Osteocyte (in vitro differentiated cells): ENCODE measurements around the gene TRUB1. TPM values are rescaled to one million over a fixed set of nuclear protein-coding genes. Genes with fewer than 3 reads are reported as not detected.

Source experiments
- DNase-seq: peaks from one replicate; pipeline ENCODE4 v3.0.0; 2021; ENCODE audit warnings: mixed read lengths; ENCODE audit not compliant: unreplicated experiment; ENCODE audit errors: extremely low spot score
- H3K27ac Mint-ChIP-seq: one replicate; pipeline ENCODE4 v1.8.0; 2021; ENCODE audit warnings: mild to moderate bottlenecking, mixed read lengths; ENCODE audit not compliant: unreplicated experiment
- H3K27me3 Mint-ChIP-seq: one replicate; pipeline ENCODE4 v1.8.0; 2021; ENCODE audit warnings: mixed read lengths; ENCODE audit not compliant: unreplicated experiment
- H3K36me3 Mint-ChIP-seq: one replicate; pipeline ENCODE4 v1.8.0; 2021; ENCODE audit warnings: mixed read lengths; ENCODE audit not compliant: unreplicated experiment
- H3K4me1 Mint-ChIP-seq: one replicate; pipeline ENCODE4 v1.8.0; 2021; ENCODE audit warnings: mixed read lengths; ENCODE audit not compliant: unreplicated experiment
- H3K4me3 Mint-ChIP-seq: one replicate; pipeline ENCODE4 v1.8.0; 2021; ENCODE audit warnings: mild to moderate bottlenecking, moderate library complexity, mixed read lengths; ENCODE audit not compliant: unreplicated experiment
- H3K9me3 Mint-ChIP-seq: one replicate; pipeline ENCODE4 v1.8.0; 2021; ENCODE audit warnings: mixed read lengths; ENCODE audit not compliant: unreplicated experiment
- total RNA-seq: library from RNA; stranded (reverse); gene quantifications from 2 replicates; pipeline ENCODE4 v1.2.1, GENCODE V29; 2021
- TF ChIP-seq, protein P1 (sequence below): fragments of 200-600 bp; sonication (generic); IDR thresholded peaks from 2 replicates; pipeline ENCODE4 v1.5.0; 2021; ENCODE audit warnings: antibody characterized with exemption, mild to moderate bottlenecking, moderate library complexity

TRUB1 gene
- total RNA-seq, 1 donor from 2014 or later = 15.9 TPM

DNA sequence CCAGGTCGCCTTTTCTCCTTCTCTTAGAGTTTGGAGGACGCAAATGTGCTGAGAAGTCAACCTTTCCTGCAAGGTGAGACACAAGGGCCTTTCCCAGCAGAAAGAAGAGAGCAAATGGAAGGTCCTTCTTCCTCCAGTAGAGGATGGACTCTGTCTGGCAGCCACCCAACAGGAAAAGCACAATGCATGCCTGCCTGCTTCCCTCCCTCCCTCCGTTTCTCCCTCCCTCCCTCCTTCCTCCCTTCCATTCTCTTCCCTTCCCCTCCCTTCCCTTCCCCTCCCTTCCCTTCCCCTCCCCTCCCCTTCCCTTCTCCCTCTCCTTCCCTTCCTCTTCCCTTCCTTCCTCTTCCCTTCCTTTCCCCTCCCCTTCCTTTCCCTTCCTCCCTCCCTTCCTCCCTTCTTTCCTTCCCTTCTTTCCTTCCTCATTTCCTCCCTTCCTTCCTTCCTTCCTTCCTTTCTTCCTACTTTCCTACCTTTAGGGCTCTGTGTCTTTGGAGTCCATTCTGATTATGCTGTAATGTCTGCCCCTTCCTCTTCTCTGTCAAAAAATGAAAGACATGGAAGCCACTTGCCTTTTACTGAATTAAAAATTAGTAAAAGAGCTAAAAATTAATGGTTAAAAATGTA lies 66.4 kb downstream of the TRUB1 start:
- Mint-ChIP-seq H3K9me3 (no peaks in the 10 kb centered on the region), H3K27me3 (peaks cover 3% of the 10 kb centered on the region), H3K36me3 (peaks cover 2% of the 10 kb centered on the region), H3K4me1 (peaks cover 17% of the 10 kb centered on the region), H3K27ac (no peak overlapping the region), H3K4me3 (no peak overlapping the region)
- DNase-seq = no peak
- TF ChIP-seq, protein P1, sequence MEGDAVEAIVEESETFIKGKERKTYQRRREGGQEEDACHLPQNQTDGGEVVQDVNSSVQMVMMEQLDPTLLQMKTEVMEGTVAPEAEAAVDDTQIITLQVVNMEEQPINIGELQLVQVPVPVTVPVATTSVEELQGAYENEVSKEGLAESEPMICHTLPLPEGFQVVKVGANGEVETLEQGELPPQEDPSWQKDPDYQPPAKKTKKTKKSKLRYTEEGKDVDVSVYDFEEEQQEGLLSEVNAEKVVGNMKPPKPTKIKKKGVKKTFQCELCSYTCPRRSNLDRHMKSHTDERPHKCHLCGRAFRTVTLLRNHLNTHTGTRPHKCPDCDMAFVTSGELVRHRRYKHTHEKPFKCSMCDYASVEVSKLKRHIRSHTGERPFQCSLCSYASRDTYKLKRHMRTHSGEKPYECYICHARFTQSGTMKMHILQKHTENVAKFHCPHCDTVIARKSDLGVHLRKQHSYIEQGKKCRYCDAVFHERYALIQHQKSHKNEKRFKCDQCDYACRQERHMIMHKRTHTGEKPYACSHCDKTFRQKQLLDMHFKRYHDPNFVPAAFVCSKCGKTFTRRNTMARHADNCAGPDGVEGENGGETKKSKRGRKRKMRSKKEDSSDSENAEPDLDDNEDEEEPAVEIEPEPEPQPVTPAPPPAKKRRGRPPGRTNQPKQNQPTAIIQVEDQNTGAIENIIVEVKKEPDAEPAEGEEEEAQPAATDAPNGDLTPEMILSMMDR = no peak

GRCh38 chr10:115005771-115006170 lies 67.8 kb downstream of the TRUB1 start:
- Mint-ChIP-seq H3K27ac (no peak overlapping the region), H3K4me3 (no peak overlapping the region), H3K4me1 (peaks cover 14% of the 10 kb centered on the region), H3K27me3 (peaks cover 3% of the 10 kb centered on the region), H3K9me3 (no peaks in the 10 kb centered on the region), H3K36me3 (no peaks in the 10 kb centered on the region)
- DNase-seq = no peak
- TF ChIP-seq, protein P1 = no peak

DNA sequence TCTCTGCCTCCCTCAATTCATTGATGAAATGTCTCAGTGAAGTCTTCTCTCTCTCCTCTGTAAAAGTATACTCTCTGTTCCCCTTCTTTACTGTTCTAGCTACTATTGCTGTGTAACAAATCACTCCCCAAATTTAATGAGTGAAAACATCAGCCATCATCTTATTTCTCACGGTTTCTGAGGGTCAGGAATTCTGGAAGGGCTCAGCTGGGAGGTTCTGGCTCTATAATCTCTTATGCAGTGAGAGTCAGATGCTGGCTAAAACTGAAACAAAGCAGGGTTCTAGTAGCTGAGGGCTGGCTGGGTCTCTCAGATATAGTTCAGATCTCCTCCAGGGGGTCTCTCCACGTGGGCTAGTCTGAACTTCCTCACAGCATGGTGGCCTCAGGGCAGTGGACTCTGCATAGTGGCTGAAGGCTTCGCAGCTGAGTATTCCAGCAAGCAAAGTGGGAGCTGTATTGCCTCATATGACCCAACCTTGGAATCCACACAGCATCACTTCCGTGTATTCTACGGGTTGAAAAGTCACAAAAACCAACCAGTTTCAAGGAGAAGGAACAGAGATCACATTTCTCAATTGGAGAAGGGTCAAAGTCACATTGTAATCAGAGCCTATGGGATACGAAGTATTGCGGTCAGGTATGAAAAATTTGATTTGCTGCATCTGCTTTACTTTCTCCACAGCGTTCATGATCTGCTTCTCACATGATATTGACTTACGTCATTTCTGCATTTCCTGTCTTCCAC lies 80.4 kb downstream of the TRUB1 start:
- no peaks in the 10 kb centered on the region for H3K4me1 Mint-ChIP-seq
- DNase-seq = no peak
- no peaks in the 10 kb centered on the region for H3K36me3 Mint-ChIP-seq
- TF ChIP-seq, protein P1 = no peak
- no peak overlapping the region for H3K27ac Mint-ChIP-seq
- no peaks in the 10 kb centered on the region for H3K27me3 Mint-ChIP-seq
- no peaks in the 10 kb centered on the region for H3K9me3 Mint-ChIP-seq
- no peak overlapping the region for H3K4me3 Mint-ChIP-seq

DNA sequence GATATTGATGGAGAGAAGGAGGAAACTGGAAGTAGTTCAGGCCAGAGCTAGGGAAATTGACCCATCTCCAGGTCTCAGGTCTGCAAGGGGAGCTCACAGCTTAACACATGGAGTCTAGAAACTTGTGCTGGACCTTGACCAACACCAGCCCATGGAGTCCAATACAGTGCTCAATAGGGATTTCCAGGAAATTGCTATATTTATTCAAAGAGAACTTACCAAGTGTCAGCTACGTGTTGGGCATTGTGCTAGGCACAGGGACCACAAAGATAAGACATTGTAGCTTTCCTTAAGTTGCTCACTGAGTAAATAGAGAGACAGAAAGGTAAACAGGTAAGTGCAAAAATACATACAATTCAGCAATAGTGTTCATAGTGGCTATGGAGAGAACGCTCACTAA lies 82.5 kb downstream of the TRUB1 start:
- Mint-ChIP-seq H3K36me3 (no peaks in the 10 kb centered on the region), H3K9me3 (no peaks in the 10 kb centered on the region), H3K4me3 (no peak overlapping the region), H3K27me3 (peaks cover 2% of the 10 kb centered on the region), H3K27ac (no peak overlapping the region), H3K4me1 (no peaks in the 10 kb centered on the region)
- TF ChIP-seq, protein P1 = no peak
- no peak for DNase-seq

DNA sequence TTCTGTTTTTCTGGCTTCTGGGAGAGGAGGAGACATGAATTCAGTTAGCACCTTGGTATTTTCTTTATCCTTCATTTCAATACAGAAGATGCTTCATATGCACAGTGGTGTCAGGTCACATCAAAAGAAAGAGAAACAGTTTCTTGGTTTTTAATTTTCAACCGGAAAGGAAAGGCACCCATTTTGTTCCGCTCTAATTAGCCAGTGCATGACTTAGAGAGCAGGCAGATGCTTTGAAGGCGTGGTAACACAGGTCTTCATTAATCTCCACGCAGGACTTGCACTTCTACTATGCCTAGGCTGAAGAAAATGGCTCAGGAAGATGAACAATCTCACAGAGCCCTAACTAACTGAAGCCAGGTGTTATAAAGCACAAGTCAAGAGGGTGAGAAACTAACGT lies 84.7 kb downstream of the TRUB1 start:
- no peaks in the 10 kb centered on the region for H3K9me3 Mint-ChIP-seq
- H3K27ac Mint-ChIP-seq = no peak overlapping the region
- no peaks in the 10 kb centered on the region for H3K4me1 Mint-ChIP-seq
- peaks cover 2% of the 10 kb centered on the region for H3K27me3 Mint-ChIP-seq
- TF ChIP-seq, protein P1 = no peak
- no peak for DNase-seq
- no peaks in the 10 kb centered on the region for H3K36me3 Mint-ChIP-seq
- no peak overlapping the region for H3K4me3 Mint-ChIP-seq
